ENCODE results near the gene RMND1. TPM values are rescaled to one million over a fixed set of nuclear protein-coding genes. Genes with fewer than 3 reads are reported as not detected.

RMND1 gene
- total RNA-seq, 1 donor, result 9.2 TPM

DNA sequence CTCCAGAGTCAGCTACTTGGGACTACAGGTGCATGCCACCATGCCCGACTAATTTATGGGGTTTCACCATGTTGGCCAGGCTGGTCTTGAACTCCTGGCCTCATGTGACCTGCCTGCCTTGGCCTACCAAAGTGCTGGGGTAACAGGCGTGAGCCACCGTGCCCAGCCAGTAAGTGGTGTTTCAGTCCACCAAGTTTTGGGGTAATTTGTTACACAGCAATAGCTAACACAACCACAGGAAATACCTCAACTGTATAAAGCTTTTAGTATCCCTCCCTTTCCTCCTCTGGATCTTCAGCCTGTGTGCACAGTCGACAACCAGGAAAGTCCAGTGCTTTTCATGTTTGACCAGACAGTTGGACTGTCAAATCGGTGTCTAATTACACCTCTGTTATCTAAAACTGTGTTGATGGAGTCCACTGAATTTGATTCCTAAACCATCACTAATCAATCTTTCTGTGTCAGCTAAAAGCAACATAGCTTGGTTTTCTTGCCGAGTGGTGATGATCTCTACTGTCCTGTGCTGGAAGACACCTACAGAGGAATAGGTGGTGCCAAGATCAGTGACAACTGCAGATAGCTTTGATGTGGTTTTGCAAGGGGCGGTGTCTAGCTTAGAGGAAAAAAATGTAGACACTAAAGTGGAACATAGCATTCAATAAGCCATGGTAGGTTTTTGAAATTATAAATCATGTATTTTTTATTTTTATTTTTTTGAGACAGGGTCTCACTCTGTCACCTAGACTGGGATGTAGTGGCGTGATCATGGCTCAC is 38.4 kb downstream of the RMND1 start:
- Histone ChIP-seq H3K9me3 (ENCODE audit: low read depth, low read length) (no peaks in the 10 kb centered on the region), H3K4me1 (ENCODE audit: insufficient read depth, low read length) (peaks cover 16% of the 10 kb centered on the region), H3K27me3 (ENCODE audit: insufficient read depth, low read length) (no peaks in the 10 kb centered on the region), H3K4me3 (ENCODE audit: low read length) (no peak overlapping the region)

DNA sequence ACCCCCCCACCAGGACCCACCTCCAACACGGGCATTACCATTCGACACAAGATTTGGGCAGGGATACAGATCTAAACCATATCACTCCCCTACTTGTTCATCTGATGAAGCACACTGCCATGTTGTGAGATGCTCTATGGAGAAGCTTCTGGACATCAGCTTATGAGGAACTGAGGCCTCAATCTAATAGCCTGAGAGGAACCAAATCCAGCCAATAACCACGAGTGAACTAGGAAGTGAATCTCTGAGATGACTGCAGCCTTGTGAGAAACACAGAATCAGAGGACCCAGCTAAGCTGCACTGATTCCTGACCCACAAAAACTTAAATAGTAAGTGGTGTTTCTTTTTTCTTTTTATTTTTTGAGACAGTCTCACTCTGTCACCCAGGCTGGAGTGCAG is 39.0 kb downstream of the RMND1 start:
- Histone ChIP-seq H3K4me1 (ENCODE audit: insufficient read depth, low read length) (peaks cover 16% of the 10 kb centered on the region), H3K4me3 (ENCODE audit: low read length) (no peak overlapping the region), H3K9me3 (ENCODE audit: low read depth, low read length) (no peaks in the 10 kb centered on the region), H3K27me3 (ENCODE audit: insufficient read depth, low read length) (no peaks in the 10 kb centered on the region)

DNA sequence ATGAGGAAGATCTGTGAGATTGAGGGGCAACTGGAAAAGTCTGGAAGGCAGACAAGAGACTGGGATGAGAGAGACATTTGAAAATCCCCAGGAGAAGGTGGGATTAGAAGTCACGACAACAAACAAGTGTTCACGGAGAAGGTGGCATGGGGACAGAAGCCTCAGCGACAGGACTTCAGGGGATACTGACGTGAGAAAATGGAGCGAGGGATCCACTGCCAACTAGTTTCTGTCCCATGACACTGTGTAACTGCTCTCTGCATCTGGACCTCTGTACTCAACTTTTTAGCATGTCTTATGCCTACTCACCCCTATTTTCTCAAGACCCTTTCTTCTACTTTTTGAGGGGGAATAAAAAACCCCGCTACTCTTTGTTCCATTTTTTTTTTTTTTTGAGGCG is 42.2 kb downstream of the RMND1 start:
- no peaks in the 10 kb centered on the region for H3K27me3 ChIP-seq (ENCODE audit: insufficient read depth, low read length)
- no peak overlapping the region for H3K4me3 ChIP-seq (ENCODE audit: low read length)
- no peaks in the 10 kb centered on the region for H3K9me3 ChIP-seq (ENCODE audit: low read depth, low read length)
- peaks cover 16% of the 10 kb centered on the region for H3K4me1 ChIP-seq (ENCODE audit: insufficient read depth, low read length)

- no peaks in the 10 kb centered on the region for H3K9me3 ChIP-seq (ENCODE audit: low read depth, low read length)
- H3K27me3 ChIP-seq (ENCODE audit: insufficient read depth, low read length), result no peaks in the 10 kb centered on the region
Observed at GRCh38 chr6:151409260-151409659, 42.7 kb downstream of the RMND1 start.

GRCh38 chr6:151408858-151409257 is 43.1 kb downstream of the RMND1 start:
- Histone ChIP-seq H3K4me1 (ENCODE audit: insufficient read depth, low read length) (peaks cover 12% of the 10 kb centered on the region), H3K4me3 (ENCODE audit: low read length) (no peak overlapping the region), H3K9me3 (ENCODE audit: low read depth, low read length) (no peaks in the 10 kb centered on the region), H3K27me3 (ENCODE audit: insufficient read depth, low read length) (no peaks in the 10 kb centered on the region)

More at GRCh38 chr6:151409260-151409659, 42.7 kb downstream of the RMND1 start:
- Histone ChIP-seq H3K4me1 (ENCODE audit: insufficient read depth, low read length) (peaks cover 16% of the 10 kb centered on the region), H3K4me3 (ENCODE audit: low read length) (no peak overlapping the region)

DNA sequence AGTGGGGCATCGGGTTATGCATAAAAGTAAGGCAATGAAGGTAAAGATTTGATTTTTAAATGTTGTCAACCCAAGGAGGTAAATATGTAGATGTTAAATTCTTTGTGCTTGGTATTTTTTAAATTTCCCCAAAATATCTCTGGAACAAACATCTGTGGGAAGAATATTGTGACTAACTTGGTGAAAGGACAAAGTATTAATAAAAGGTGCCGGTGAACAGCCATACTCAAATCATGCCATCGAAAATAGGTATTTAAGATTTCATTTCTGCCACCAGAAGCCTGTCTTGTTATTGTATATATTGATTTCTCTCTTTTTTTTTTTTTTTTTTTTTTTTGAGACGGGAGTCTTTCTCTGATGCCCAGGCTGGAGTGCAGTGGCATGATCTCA is 48.0 kb downstream of the RMND1 start:
- no peaks in the 10 kb centered on the region for H3K27me3 ChIP-seq (ENCODE audit: insufficient read depth, low read length)
- peaks cover 17% of the 10 kb centered on the region for H3K4me1 ChIP-seq (ENCODE audit: insufficient read depth, low read length)
- H3K9me3 ChIP-seq (ENCODE audit: low read depth, low read length), result no peaks in the 10 kb centered on the region
- no peak overlapping the region for H3K4me3 ChIP-seq (ENCODE audit: low read length)

- Histone ChIP-seq H3K9me3 (ENCODE audit: low read depth, low read length) (no peaks in the 10 kb centered on the region), H3K4me1 (ENCODE audit: insufficient read depth, low read length) (peaks cover 17% of the 10 kb centered on the region), H3K4me3 (ENCODE audit: low read length) (no peak overlapping the region), H3K27me3 (ENCODE audit: insufficient read depth, low read length) (no peaks in the 10 kb centered on the region)
Observed at GRCh38 chr6:151402228-151402627, 49.7 kb downstream of the RMND1 start.

GRCh38 chr6:151400473-151400872 is 51.5 kb downstream of the RMND1 start:
- no peak overlapping the region for H3K4me3 ChIP-seq (ENCODE audit: low read length)
- no peaks in the 10 kb centered on the region for H3K27me3 ChIP-seq (ENCODE audit: insufficient read depth, low read length)
- no peaks in the 10 kb centered on the region for H3K9me3 ChIP-seq (ENCODE audit: low read depth, low read length)
- peaks cover 18% of the 10 kb centered on the region for H3K4me1 ChIP-seq (ENCODE audit: insufficient read depth, low read length)

DNA sequence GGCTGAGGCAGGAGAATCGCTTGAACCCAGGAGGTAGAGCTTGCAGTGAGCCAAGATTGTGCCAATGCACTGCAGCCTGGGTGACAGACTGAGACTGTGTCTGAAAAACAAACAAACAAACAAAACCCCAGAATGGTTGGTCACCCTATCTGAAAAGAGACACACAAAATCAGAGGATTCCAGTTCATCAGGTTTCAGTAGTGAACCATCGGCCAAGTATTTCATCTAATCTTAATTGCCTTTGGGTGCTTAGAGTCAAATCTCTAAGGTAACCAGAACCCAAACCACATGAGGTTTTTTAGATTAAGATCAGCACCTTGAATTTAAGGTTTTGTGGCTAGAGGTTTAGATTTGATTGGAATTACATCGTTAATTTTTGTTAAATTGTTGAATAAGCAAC is 52.2 kb downstream of the RMND1 start:
- Histone ChIP-seq H3K9me3 (ENCODE audit: low read depth, low read length) (no peaks in the 10 kb centered on the region), H3K4me1 (ENCODE audit: insufficient read depth, low read length) (peaks cover 21% of the 10 kb centered on the region), H3K27me3 (ENCODE audit: insufficient read depth, low read length) (no peaks in the 10 kb centered on the region), H3K4me3 (ENCODE audit: low read length) (no peak overlapping the region)

GRCh38 chr6:151393410-151393809 is 58.5 kb downstream of the RMND1 start:
- Histone ChIP-seq H3K4me1 (ENCODE audit: insufficient read depth, low read length) (peaks cover 41% of the 10 kb centered on the region), H3K9me3 (ENCODE audit: low read depth, low read length) (no peaks in the 10 kb centered on the region), H3K27me3 (ENCODE audit: insufficient read depth, low read length) (no peaks in the 10 kb centered on the region), H3K4me3 (ENCODE audit: low read length) (no peak overlapping the region)

- H3K9me3 ChIP-seq (ENCODE audit: low read depth, low read length), result no peaks in the 10 kb centered on the region
- H3K4me3 ChIP-seq (ENCODE audit: low read length), result peak overlapping the region; percentile 71
- H3K27me3 ChIP-seq (ENCODE audit: insufficient read depth, low read length), result no peaks in the 10 kb centered on the region
- peaks cover 49% of the 10 kb centered on the region for H3K4me1 ChIP-seq (ENCODE audit: insufficient read depth, low read length)
Observed at GRCh38 chr6:151392427-151392826, 59.5 kb downstream of the RMND1 start.

DNA sequence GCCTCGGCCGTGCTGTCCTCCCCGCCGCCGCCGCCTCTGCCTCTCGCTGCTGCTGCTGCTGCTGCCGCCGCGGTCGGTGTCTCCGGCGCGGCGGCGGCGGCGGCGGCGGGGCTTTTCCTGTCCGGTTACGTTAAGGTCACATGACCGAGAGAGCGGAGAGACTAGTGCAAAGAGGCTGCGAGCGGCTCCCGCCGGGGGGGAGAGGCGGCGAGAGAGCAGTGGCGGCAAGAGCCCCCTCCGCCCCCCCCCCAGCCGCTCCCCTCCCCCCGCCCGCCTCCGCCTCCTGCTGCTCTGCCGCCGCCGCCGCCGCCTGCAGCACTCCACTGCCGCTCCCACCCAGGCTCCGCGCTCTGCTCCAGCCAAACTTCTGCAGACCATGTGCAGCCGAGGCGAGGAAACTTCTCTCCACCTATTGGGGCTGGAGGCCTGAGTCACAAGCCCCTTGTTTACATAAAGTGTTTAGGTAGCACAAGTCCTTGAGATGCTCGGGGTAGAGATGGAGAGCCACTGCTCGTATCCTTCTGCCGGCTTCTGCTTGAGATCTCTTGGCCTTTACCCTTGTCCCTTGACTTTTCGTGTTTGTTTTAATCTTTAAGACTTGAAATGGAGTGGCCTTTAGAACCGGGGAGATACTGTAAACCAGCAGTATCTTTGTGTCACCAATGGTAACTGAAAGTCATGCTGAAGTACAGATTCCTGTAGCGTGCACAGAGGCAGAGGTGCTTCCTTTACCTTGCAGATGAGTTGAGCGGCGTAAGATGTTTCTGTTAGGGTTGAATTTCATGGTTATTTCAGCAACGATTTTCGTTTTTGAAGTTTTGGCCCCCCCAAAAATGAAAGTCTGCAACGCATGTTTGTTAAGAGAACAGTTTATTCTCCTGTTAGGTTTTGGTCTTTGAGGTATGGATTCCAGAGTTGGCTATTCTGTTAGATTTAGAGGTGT is 60.2 kb downstream of the RMND1 start, which contains the start of gene ZBTB2:
Gene ZBTB2 (minus strand): TSS at position 89 of the 943 bp plus-strand sequence. CDS start 17,922 bp downstream, outside the sequence.
- Histone ChIP-seq H3K27me3 (ENCODE audit: insufficient read depth, low read length) (no peaks in the 10 kb centered on the region), H3K4me1 (ENCODE audit: insufficient read depth, low read length) (peaks cover 52% of the 10 kb centered on the region), H3K4me3 (ENCODE audit: low read length) (peak within 1 kb of the TSS; percentile 71), H3K9me3 (ENCODE audit: low read depth, low read length) (no peaks in the 10 kb centered on the region)

- Histone ChIP-seq H3K9me3 (ENCODE audit: low read depth, low read length) (no peaks in the 10 kb centered on the region), H3K4me3 (ENCODE audit: low read length) (peak overlapping the region; percentile 71), H3K27me3 (ENCODE audit: insufficient read depth, low read length) (no peaks in the 10 kb centered on the region), H3K4me1 (ENCODE audit: insufficient read depth, low read length) (peaks cover 52% of the 10 kb centered on the region)
Observed at GRCh38 chr6:151390851-151391470, 61.0 kb downstream of the RMND1 start.

- no peaks in the 10 kb centered on the region for H3K27me3 ChIP-seq (ENCODE audit: insufficient read depth, low read length)
- H3K4me3 ChIP-seq (ENCODE audit: low read length), result peak overlapping the region; percentile 71
- H3K9me3 ChIP-seq (ENCODE audit: low read depth, low read length), result no peaks in the 10 kb centered on the region
- peaks cover 50% of the 10 kb centered on the region for H3K4me1 ChIP-seq (ENCODE audit: insufficient read depth, low read length)
Observed at GRCh38 chr6:151390276-151390850, 61.6 kb downstream of the RMND1 start.

Data from mononuclear cell (primary cell).